SW 1271 (cell line): ENCODE measurements around the gene APEH.
A peak's percentile ranks its signal among the peaks of the same experiment; 100 is the strongest.
"Not testable (repeated sequence)": the region's sequence is repeated elsewhere in the genome, so short reads cannot be mapped to it uniquely, and the experiment has no call there.

Source experiments
- DNase-seq, 2 experiments: peaks; one replicate each; lab custom pipeline; 2025; lab: John Stamatoyannopoulos, UW

The APEH gene

GRCh38 chr3:49690856-49691255 lies 16.7 kb downstream of the APEH start:
- DNase-seq: not testable (repeated sequence)

GRCh38 chr3:49691481-49691880 lies 17.3 kb downstream of the APEH start:
- not testable (repeated sequence) for DNase-seq

DNA sequence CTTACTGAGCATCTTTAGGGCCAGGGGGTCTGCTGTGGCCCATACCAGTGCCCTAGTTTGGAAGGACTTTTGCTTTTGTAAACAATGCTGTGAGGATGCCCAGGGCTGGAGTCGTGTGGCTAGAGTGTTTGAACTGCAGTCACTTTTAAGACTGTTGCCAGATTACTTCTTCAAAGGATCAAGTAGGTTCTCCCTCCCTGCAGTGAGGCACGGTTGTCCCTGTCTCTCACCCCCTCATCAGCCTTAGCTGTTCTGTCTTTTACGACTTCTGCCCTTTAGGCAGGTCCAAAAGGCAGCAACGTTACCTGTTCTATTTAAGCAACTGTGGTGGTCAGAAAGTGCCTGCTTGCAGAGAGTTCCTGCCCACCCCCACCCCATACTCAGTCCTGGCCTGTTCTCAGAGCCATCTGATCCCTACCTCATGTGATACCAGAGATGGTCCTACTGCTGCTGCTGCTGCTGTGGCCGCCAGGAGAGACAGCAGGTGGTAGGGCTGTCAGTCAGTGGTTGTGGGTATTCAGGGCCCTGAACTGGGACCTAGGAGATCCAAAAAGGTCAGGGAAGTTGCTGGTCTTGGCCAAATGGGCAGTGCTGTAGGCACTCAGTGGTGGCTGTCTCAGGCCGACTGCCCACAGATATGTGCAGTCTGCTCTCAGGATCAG lies 20.4 kb downstream of the APEH start:
- not testable (repeated sequence) for DNase-seq

DNA sequence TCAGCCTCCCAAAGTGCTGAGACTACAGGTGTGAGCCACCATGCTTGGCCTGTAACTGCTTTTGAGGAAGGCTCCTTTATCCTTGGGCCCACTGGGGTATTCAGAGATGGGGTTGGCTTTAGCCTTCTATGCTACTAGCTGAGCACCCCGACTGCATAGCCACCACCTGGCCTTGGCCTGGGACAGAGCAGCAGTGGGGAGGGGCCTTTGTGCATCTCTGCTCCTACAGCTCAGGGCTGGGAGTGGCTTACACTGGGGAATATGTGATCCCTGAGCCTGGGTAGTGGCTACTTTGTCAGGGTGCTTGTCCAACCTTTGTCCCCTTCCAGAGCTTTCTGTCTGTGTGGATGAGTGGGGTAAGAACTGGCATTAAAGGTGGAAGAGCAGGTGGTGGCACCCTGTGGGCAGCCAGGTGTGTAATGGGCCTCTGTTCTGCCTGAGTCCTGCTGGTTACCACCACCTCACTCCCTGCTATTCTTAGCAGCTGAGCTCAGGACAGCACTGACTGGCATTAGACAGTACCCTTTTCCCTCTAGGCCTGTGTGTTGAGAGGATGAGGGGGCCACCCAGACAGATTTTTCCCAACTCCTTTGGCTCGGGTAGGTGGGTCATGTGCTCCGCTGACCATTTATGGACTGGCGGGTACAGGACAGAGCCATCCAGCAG lies 21.3 kb downstream of the APEH start:
- not testable (repeated sequence) for DNase-seq

DNA sequence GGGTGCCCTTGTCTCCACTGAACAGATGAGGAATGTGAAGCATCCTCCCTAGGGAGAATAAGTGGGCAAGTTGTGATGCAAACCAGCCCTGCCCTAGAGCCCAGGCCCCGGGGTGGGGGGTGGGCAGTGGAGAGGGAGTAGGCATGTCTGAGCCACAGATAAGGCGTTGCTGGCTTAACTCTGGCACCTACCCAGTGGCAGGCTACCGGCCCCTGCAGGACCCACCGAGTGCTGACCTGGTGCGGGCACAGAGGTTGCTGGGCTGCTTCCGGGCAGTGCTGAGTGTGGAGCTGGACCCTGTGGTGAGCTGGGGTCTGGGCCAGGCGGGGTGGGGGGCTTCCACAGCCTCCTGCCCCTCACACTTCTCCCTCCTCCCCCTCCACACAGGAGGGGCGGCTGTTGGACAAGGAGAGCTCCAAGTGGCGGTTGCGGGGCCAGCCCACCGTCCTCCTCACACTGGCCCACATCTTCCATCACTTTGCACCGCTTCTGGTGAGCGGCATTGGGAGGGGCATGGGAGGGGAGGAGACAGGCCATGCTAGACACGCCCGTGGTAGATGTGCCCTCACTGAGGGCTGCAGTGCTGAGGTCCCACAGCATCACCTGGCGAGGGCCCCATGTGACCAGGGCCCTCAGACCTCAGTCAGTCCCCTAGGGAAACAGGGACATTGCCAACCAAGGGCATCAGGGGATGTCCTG lies 25.3 kb downstream of the APEH start:
- DNase-seq: no peak

DNA sequence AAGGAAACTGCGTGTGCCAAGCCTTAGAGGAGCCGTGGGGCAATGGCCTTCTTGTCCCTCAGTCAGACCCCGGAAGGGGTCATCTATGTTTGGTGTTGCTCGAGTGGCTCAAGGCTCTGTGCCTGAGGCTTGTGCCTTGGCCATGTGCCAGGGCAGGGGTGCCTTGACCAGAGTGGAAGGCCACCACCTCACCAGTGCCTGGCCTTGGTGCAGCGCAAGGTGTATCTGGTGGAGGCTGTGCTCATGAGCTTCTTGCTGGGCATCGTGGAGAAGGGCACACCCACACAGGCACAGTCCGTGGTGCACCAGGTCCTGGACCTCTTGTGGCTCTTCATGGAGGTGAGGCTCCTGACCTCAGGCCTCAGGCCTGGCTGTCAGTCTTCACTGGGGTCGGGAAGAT lies 25.9 kb downstream of the APEH start:
- no peak for DNase-seq

GRCh38 chr3:49700453-49701128 lies 26.4 kb downstream of the APEH start:
- DNase-seq: no peak

- no peak for DNase-seq
Observed at GRCh38 chr3:49701388-49702077, 27.4 kb downstream of the APEH start.

DNA sequence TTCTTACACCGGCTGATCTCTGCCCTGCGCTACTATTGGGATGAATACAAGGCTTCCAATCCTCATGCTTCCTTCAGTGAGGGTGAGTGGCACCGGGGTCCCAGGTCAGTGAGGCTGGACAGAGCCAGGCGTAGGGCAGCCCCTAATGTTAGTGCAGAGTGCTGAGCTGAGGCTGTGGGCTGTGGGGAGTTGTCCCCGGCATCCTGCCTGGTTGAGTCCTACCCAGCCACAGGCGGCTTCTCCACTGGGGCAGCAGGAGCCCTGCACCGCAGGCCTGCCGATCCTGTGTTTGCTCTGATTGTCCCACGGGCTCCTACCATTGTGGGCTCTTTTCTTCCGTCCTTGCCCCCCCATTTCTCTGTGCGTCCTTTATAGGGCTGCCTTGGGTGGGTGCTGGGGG lies 28.5 kb downstream of the APEH start:
- DNase-seq: no peak

GRCh38 chr3:49703443-49703927 lies 29.3 kb downstream of the APEH start:
- DNase-seq: peak in 1 of 2 experiments; percentile 35

DNA sequence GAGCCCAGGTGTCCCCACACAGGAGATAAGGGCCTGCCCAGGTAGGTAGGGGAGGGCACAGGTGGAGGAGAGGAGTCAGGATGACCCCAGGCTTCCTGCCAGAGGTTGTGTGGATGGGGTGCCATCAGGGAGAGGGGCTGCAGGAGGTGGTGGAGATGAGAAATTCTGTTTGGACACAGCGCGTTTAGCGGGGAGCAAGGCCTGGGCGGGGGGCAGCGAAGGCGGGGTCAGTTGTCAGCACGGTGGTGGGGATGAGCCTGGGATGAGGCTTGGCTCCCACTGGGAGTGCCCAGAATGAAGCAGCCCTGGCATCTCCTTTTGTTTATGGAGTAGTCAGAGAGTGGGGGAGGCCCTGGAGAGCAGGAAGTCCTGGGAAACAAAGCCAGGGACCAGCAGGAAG lies 29.8 kb downstream of the APEH start:
- DNase-seq: no peak

GRCh38 chr3:49704629-49705028 lies 30.5 kb downstream of the APEH start:
- DNase-seq: no peak

DNA sequence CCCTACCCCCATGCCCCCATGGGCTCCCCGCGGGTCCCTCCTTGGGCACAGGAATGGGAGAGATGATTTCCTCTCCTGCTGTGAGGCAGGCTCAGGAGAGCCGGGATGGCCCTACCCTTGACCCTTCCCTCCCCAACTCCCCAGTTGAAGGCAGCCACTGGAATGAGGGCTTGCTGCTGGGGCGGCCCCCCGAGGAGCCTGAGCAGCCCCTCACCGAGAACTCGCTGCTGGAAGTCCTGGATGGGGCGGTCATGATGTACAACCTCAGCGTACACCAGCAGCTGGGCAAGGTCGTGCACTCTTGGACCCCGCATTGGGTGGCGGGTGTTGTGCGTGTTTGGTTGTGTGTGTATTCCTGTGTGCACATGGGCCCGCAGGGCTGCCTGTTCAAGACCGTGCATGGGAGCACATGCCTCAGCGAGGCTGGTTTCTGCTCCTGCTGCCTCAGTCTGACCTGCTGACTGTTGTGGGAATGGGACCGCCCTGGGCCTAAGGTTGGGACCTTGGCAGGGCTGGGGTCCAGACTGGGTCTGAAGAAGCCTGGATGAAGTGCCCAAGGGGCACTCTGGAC lies 31.3 kb downstream of the APEH start:
- DNase-seq: no peak

DNA sequence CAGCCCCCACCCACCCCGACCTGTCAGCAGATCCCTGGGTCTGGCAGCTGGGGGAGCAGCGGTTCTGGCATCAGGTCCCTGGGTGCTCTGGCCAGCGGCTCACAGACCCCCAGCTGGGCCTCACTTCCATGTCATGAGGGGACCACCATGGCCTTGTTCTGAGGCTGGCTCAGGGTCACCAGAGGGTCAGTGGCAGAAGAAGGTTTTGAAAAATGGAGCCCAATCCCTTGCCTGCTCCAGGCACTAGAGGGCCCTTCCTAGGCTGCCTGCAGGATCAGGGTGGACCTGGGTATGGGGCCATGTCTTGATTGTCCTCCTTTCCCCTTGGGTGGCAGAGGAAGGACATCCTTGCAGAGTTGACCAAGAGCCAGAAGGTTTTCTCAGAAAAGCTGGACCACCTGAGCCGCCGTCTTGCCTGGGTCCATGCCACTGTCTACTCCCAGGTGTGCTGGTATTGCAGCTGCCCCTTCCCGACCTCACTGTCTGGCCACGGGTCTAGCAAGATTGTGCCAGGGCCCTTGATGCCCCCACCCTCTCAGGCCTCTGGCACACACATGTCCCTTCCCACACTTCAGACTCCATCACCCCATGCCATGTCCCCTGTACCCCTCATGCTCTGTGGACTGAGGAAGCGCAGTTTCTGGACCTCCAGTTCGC lies 32.4 kb downstream of the APEH start:
- DNase-seq: no peak

- DNase-seq: no peak
Observed at GRCh38 chr3:49707113-49707480, 32.9 kb downstream of the APEH start.

DNA sequence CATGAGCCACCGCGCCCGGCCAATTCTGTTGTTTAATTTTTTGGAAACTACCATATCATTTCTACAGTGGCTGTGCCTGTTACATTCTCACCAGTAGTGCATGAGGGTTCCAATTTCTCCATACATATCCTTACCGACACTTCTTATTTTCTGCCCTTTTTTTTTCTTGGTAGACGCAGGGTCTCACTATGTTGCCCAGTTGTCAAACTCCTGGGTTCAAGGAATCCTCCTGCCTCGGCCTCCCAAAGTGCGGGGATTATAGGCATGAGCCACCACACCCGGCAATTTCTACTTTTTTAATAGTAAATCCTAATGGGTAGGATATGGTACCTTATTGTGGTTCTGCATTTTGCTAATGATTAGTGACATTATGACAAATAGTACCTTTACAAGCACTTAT lies 35.7 kb downstream of the APEH start:
- no peak for DNase-seq

DNA sequence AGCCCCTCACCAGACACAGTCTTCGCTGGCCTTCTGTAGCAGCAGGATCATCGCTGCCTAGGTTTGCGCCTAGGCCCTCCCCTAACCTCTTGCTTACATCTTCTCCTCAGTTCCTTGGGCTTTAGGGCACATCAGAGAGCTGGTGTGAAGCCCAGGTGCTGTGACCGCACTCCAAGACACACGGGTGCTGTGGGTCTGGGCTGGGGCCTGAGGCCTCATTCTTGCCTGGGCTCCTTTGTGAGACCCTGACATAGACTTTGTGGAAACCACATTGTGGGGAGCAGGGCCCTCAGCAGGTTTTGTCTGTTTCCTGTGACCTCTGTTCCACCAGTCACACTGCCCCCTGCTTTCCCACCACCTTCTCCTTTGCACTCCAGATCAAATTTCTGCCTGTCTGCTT lies 37.3 kb downstream of the APEH start:
- no peak for DNase-seq

DNA sequence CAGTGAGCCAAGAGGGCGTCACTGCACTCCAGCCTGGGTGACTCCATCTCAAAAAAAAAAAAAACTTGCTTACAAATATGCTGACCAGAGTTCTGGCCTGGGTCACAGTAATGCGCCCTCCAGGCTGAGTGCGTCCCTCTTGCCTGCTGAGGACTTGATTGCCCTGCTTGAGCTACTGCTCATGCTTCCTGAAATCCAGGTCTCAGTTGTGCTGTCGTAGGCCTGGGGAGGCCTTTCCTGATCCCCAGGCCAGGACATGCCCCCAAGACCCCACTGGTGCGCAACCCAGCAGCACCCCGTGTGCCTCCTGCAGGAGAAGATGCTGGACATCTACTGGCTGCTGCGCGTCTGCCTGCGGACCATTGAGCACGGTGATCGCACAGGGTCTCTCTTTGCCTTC lies 38.0 kb downstream of the APEH start:
- DNase-seq: no peak

DNA sequence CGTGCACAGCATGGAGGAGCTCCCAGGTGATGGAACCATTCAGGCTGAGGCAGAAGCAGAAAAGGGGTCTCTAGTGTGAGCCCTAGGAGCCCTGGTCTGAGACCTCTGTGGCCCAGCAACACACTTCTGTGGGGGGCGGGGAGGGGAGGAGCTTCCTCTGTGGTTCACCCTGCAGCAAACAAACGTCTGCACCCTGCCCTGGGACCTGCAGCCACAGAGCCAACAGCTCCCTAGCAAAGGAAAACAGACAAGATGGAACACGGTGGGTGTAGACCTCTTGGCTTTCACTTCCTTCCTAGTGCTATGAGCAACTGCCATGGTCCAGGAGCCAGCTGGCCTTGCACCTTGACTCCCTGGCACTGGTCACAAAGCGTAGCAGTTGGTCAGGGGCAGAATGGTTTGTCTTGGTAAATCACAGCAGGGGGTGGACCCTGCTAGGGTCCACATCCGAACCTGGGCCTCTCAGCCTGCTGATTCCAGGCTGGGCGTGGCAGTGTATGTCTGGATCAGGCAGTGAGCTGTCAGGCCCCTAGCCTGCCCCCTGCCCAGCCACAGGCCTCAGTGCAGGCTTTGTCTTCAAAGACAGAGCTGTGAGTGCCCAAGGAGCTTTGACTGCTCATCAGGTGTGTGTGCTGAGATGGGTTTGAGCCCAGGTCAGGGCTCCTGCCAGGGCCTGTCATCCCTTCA lies 38.6 kb downstream of the APEH start:
- no peak for DNase-seq

GRCh38 chr3:49713336-49714105 lies 39.4 kb downstream of the APEH start:
- DNase-seq: no peak
